ENCODE measurements around the gene DAZAP1. TPM values are rescaled to one million over a fixed set of nuclear protein-coding genes. Genes with fewer than 3 reads are reported as not detected.

DAZAP1 gene
- 100 to 1,000 TPM; 194 to 218 TPM for total RNA-seq

DNA sequence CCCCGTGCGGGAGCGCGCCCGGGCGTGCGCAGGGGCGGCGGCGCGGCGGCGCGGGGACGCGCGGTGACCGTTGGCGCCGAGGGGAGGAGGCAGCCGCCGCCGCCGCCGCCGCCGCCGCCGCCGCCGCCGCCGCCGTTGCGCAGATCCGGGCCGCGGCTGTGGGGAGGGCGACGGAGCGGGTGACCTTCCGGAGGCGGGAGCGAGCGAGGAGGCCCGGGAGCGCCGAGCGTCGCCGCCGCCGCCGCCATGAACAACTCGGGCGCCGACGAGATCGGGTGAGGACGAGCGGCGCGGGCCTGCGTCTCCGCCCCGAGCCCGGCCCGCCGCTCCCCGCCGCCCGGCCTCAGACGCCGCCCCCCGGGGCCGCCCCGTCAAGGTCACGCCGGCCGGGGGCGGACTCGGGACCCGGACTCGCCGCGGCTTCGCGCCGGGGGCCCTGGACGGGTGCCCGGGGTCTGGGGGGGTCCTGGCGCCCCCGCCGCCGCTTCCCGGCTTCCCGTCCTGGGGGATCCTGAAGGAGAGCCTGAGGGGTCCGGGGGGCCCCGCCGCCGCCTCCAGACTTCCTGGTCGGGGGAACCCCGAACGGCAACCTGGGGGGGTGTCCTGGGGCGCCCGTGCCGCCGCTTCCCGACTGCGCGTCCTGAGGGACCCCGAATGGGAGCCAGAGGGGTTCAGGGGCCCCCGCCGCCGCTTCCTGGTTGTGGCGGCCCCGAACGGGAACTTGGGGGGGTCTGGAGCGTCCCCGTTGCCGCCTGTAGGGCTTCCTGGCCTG, at the start of gene DAZAP1:
Gene DAZAP1, plus strand, starts transcription at position 59 of the 772 bp plus-strand sequence. Its CDS starts 188 bp downstream, at position 247.
- ChIA-PET POLR2A (interaction anchor here (1.0 to 1.7 kb wide), 2 partner anchors 31 to 139 kb away, joined by 3 to 5 read pairs; partner anchors contain the start of genes CIRBP and RPS15), CTCF (interaction anchor here (1.3 kb wide), 1 partner anchor 163 kb away, joined by 4 read pairs; no protein-coding TSS in a partner anchor)
- DNase-seq, result no peak
- peaks cover 52% of the 10 kb centered on the region for H3K4me1 Mint-ChIP-seq
- H3K9me3 Mint-ChIP-seq, result no peaks in the 10 kb centered on the region
- peak within 1 kb of the TSS; percentile 92 for H3K4me3 Mint-ChIP-seq
- H3K27me3 Mint-ChIP-seq, result peaks cover 5% of the 10 kb centered on the region
- peak within 1 kb of the TSS; percentile 96 for H3K27ac Mint-ChIP-seq
- H3K36me3 Mint-ChIP-seq (ENCODE audit: low read depth), result peaks cover 28% of the 10 kb centered on the region

DNA sequence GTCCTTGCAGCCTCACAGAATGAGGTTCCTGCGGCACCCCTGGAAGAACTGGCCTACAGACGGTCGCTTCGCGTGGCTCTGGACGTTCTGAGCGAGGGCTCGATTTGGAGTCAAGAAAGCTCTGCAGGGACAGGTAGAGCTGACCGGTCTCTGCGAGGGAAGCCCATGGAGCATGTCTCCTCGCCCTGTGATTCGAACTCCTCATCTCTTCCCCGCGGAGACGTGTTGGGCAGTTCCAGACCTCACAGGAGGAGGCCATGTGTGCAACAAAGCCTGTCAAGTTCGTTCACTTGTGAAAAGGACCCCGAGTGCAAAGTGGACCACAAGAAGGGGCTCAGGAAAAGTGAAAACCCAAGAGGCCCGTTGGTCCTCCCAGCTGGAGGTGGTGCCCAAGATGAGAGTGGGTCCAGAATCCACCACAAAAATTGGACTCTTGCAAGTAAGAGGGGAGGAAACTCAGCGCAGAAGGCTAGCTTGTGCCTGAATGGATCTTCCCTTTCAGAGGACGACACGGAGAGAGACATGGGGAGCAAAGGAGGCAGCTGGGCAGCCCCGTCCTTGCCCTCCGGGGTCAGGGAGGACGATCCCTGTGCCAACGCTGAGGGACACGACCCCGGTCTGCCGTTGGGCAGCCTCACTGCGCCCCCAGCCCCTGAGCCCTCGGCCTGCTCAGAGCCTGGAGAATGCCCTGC, 47.1 kb upstream of the DAZAP1 start:
- ChIA-PET POLR2A (no interaction called here), CTCF (interaction anchor here (1.2 kb wide), 1 partner anchor 13 kb away, joined by 3 read pairs; no protein-coding TSS in a partner anchor)
- Mint-ChIP-seq H3K4me3 (no peak overlapping the region), H3K27ac (no peak overlapping the region), H3K4me1 (peaks cover 40% of the 10 kb centered on the region), H3K36me3 (ENCODE audit: low read depth) (peaks cover 26% of the 10 kb centered on the region), H3K27me3 (no peaks in the 10 kb centered on the region), H3K9me3 (no peaks in the 10 kb centered on the region)
- DNase-seq, result no peak

DNA sequence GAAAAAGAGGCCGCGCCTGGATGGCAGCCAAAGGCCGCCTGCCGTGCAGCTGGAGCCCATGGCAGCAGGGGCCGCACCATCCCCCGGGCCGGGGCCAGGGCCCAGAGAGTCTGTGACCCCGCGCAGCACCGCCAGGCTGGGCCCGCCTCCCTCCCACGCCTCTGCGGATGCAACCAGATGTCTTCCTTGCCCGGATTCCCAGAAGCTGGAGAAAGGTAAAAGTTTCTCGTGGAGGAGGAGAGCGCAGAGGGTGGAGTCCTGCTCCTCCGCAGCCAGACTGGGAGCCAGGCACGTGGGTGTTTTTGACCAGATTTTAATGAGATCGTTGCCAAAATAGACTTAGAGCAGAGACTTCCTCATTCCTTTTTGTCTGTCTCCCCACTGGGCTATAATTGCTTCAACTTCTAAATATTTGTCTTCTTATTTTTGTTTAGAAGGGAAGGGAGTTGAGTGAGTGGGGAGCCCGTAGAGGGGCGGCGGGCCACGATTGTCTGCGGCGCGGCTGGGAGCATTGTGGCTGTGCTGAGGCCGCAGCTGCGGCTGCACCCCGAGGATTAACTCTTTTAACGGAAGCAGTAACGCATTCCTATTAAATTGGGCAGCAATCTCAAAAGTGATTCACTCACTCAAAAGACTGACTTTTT, 46.4 kb upstream of the DAZAP1 start:
- H3K4me3 Mint-ChIP-seq, result no peak overlapping the region
- DNase-seq, result no peak
- H3K9me3 Mint-ChIP-seq, result no peaks in the 10 kb centered on the region
- POLR2A ChIA-PET, result interaction anchor here (1.1 kb wide), 1 partner anchor 33 kb away, joined by 4 read pairs; no protein-coding TSS in a partner anchor
- H3K27ac Mint-ChIP-seq, result no peak overlapping the region
- CTCF ChIA-PET, result no interaction called here
- peaks cover 21% of the 10 kb centered on the region for H3K36me3 Mint-ChIP-seq (ENCODE audit: low read depth)
- peaks cover 35% of the 10 kb centered on the region for H3K4me1 Mint-ChIP-seq
- no peaks in the 10 kb centered on the region for H3K27me3 Mint-ChIP-seq

DNA sequence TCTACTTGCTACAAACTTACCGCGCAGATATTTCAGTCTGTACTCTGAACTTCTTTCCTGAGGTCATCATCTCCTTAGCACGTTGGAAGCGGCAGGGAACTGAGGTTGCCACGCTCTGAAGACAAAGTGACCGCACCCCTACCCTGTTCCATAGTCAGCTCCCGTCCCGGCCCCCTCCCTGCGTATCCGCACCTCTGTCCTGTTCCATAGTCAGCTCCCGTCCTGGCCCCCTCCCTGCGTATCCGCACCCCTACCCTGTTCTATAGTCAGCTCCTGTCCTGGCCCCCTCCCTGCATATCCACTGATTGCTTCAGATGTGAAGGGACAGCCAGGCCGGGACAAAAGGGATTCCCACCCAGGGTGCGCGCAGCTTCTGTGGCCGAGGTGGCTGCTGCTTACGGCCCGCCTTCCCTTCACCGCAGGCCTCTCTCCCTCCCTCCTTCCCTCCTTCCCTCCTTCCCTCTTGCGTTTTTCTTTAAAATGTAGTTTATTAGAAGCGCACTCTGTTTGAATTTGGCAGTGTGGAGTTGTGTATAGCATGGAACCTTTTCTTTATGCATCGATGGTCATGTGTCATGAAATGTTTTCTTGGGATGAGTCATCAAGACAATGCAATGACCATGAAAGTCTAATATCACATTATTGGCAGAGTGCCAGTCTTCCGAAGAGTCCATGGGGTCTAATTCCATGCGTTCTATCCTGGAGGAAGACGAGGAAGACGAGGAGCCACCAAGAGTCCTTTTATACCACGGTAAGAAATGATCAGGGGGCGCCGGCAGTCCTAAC, 45.6 kb upstream of the DAZAP1 start:
- Mint-ChIP-seq H3K4me1 (peaks cover 30% of the 10 kb centered on the region), H3K9me3 (no peaks in the 10 kb centered on the region), H3K27ac (no peak overlapping the region), H3K4me3 (no peak overlapping the region), H3K36me3 (ENCODE audit: low read depth) (peaks cover 21% of the 10 kb centered on the region), H3K27me3 (no peaks in the 10 kb centered on the region)
- no peak for DNase-seq
- CTCF ChIA-PET, result no interaction called here
- POLR2A ChIA-PET, result interaction anchor here (1.1 kb wide), 1 partner anchor 34 kb away, joined by 4 read pairs; no protein-coding TSS in a partner anchor

DNA sequence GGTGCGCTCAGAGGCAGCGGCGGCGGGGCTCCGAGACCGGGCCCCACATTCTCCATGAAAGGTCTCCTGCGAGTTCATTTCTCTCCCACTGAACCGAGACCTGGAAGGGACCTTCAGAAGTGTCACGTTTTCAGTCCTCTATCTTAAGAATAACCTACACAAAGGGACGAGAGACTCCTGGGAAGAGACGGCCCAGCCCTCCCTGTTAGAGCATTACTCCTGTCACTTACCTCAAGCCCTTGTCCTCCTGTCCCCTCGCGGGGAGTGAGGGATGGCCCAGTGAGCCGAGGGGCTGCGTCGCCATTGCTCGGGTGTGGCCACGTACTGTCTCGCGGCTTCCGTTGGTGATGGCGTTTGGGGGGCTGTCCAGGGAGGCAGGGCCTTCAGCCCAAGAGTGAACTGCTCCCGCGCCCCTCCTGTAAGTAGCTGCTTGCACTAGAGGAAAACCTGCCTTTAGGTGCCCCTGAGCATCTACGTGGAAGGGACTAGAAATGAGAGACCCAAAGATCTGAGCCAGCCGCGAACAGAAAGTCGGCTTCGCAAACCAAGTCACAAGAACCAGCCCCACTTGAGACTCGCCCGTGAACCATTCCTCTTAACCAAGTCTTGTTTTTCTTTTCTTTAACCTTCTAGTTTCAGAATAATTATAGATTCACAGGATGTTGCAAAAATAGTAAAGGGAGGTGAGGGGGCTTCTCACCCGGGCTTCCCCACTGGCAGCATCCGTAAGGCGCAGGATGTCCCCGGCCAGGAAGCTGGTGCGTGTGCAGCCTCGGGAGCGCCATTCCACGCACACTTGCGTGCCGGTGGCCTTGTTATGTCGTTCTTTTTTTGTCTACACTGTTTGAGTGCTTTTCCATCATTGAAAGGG, 44.8 kb upstream of the DAZAP1 start:
- no peak overlapping the region for H3K4me3 Mint-ChIP-seq
- DNase-seq, result no peak
- H3K36me3 Mint-ChIP-seq (ENCODE audit: low read depth), result peaks cover 17% of the 10 kb centered on the region
- ChIA-PET CTCF (no interaction called here), POLR2A (interaction anchor here (0.9 kb wide), 1 partner anchor 8 kb away, joined by 3 read pairs; a partner anchor contains a TSS)
- peak overlapping the region; percentile 62 for H3K27ac Mint-ChIP-seq
- no peaks in the 10 kb centered on the region for H3K27me3 Mint-ChIP-seq
- no peaks in the 10 kb centered on the region for H3K9me3 Mint-ChIP-seq
- H3K4me1 Mint-ChIP-seq, result peaks cover 28% of the 10 kb centered on the region

DNA sequence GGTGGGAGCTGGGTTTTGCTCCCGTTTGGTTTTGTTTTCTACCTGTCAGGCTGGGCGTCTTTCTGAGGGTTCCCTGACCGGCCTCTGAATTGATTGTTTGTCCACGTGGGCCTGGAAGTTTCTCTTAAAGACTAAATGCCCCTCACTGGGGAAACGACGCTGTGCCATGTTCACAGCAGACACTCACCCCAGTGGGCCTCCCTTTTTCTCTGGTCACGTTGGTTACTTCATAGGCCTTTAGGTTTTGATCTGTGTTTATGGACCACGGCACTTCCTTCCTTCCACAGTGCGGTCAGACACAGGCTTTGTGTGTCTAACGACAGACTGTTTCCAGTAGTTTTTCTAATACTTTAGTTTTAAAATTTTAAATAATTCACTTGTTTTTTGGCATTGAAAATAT, 43.8 kb upstream of the DAZAP1 start:
- Mint-ChIP-seq H3K4me1 (peaks cover 28% of the 10 kb centered on the region), H3K4me3 (peak overlapping the region; percentile 32), H3K27ac (peak overlapping the region; percentile 62), H3K27me3 (no peaks in the 10 kb centered on the region), H3K9me3 (no peaks in the 10 kb centered on the region), H3K36me3 (ENCODE audit: low read depth) (peaks cover 10% of the 10 kb centered on the region)
- CTCF ChIA-PET, result no interaction called here
- POLR2A ChIA-PET, result interaction anchor here (0.9 kb wide), 1 partner anchor 9 kb away, joined by 3 read pairs; a partner anchor contains a TSS
- DNase-seq, result peak; percentile 42

DNA sequence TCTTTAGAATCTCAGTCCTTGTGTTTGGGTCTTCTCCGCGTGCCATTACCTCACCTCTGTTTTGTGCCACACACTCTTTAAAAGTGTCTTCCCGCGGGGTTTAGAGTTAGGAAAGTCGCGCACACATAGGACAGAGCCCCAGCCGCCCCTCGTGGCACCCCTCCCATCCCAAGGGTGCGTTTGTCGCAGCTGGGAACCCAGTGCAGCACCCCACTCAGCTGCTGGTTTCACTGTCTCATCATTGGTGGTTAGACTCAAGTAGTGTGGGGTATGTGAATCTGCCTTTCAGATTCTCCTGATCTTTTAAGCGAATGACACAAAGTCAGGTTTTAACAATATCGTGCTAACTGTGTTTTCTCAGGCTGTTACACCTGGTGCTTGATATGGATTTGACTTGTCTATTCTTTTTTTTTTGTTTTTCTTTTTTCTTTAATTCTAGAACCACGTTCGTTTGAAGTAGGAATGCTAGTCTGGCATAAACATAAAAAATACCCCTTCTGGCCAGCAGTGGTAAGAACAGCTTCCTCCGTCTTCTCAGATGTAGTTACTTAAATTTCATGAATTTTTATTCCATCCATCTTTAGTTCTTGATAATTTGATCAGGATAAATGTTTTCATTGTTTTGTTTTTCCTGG, 43.2 kb upstream of the DAZAP1 start:
- Mint-ChIP-seq H3K27me3 (no peaks in the 10 kb centered on the region), H3K27ac (peak overlapping the region; percentile 64), H3K36me3 (ENCODE audit: low read depth) (peaks cover 10% of the 10 kb centered on the region), H3K9me3 (no peaks in the 10 kb centered on the region), H3K4me1 (peaks cover 28% of the 10 kb centered on the region), H3K4me3 (peak overlapping the region; percentile 4)
- POLR2A ChIA-PET, result no interaction called here
- no peak for DNase-seq
- CTCF ChIA-PET, result interaction anchor here (1.2 kb wide), 1 partner anchor 9 kb away, joined by 5 read pairs; a partner anchor contains a TSS

DNA sequence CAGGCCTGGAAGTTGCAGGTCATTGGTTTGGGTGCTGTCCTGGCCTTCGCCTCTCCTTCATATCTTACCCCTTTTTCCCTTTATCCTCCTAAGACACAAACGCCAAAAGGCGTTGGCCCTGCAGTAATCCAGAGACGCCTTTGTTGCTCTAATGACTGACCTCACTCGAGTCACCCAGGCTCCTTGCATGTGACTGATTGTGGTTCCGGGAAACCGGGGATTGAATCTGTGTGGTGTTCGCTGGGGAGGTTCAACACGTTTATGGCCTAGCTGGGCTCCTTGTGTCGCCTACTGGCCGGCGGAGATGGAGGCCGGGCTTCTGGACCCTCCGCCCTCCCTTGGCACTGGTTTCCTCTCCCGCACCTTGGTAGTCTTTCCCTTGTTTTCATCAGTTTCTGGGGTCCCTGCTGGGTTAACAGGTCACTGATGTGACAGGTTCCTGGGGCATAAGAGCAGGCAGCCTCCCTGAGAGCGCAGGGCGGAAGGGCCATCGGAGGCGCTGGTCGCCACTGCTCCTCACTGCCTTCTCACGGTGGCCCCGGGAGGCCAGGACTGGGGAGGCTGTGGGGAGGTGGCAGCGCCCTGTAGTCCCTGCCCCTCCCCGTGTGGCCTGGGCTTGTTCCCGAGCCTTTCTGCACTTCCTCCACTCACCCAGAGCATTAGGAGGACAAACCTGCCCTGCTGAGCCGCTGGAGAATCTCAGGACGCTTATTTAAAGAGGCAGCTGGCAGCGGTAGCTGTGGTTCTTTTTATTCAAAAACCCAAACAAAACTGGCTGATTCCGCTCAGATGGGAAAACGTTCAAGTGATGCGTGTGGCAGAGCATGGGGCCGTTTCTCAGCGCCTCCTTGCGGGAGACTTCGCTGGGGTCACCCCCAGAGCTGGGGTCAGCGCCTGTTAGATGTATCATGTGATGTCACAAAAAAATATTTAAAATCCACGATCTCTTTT, 41.8 kb upstream of the DAZAP1 start:
- no peak overlapping the region for H3K27ac Mint-ChIP-seq
- no peak for DNase-seq
- no peak overlapping the region for H3K4me3 Mint-ChIP-seq
- no peaks in the 10 kb centered on the region for H3K9me3 Mint-ChIP-seq
- ChIA-PET CTCF (interaction anchor here (1.2 kb wide), 1 partner anchor 10 kb away, joined by 5 read pairs; a partner anchor contains a TSS), POLR2A (no interaction called here)
- no peaks in the 10 kb centered on the region for H3K27me3 Mint-ChIP-seq
- peaks cover 28% of the 10 kb centered on the region for H3K4me1 Mint-ChIP-seq
- H3K36me3 Mint-ChIP-seq (ENCODE audit: low read depth), result peaks cover 10% of the 10 kb centered on the region

DNA sequence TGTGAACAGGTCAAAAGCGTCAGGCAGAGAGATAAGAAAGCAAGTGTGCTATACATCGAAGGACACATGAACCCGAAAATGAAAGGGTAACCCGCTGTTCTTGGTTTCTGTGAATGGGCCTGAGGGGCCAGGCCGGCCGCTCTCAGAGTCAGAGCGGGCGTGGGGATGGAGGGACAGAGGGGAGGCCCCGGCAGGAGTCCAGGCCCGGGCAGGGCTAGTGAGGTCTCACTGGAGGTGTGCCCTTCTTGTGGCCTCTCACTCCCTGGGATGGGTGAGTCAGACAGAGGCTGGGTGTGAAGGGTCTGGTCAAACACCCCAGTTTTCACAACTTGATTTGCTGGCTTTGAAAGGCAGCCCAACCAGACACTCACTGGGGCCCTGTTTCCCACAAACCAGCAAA, 41.1 kb upstream of the DAZAP1 start:
- H3K27me3 Mint-ChIP-seq, result no peaks in the 10 kb centered on the region
- no peaks in the 10 kb centered on the region for H3K9me3 Mint-ChIP-seq
- peaks cover 10% of the 10 kb centered on the region for H3K36me3 Mint-ChIP-seq (ENCODE audit: low read depth)
- peaks cover 28% of the 10 kb centered on the region for H3K4me1 Mint-ChIP-seq
- POLR2A ChIA-PET, result no interaction called here
- no peak overlapping the region for H3K27ac Mint-ChIP-seq
- H3K4me3 Mint-ChIP-seq, result no peak overlapping the region
- CTCF ChIA-PET, result no interaction called here
- DNase-seq, result no peak

DNA sequence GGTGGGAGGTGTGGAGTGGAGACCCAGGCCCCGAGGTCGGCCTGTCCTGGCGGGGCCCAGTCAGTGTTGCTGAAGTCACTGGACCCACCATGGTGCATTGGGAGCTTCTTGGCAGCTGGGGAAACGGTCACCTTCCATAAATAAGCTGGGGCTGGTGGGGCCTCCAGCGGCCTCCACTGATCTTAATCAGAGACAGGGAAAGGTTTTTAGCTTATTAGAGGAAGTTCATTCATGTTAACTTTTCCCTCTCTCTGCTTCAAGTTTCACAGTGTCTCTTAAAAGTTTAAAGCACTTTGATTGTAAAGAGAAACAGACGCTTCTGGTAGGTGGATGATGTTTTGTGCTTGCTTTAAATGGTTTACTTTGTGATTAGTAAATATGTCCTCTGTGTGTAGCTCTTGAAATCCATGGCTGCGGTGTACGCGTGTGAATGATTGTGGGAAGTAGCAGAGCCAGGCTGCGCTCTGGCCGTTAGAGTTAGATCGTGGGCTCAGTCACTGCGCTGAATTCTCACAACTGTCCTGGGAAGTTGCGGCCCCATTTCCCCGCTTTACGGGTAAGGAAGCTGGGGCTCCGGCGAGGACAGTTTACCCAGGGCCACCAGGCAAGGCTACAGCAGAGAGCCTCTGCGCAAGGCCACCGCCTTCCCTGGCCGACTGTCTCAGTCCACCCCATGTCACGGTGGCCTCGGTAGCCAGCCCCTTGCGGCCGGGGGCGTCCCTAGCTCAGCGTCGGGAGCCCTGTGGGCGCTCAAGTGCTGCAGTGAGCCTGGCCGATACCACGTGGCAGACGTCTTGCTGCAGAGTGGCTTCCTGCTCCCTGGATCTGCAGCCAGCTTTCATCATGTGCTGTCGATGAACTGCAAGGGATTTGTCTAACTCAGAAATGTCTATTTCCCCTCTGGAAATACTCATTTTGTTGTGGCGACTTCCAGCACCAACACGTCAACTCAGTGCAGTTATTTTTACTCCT, 40.2 kb upstream of the DAZAP1 start:
- no peaks in the 10 kb centered on the region for H3K27me3 Mint-ChIP-seq
- no peak overlapping the region for H3K27ac Mint-ChIP-seq
- POLR2A ChIA-PET, result no interaction called here
- no peak for DNase-seq
- H3K4me3 Mint-ChIP-seq, result no peak overlapping the region
- peaks cover 25% of the 10 kb centered on the region for H3K4me1 Mint-ChIP-seq
- H3K36me3 Mint-ChIP-seq (ENCODE audit: low read depth), result peaks cover 10% of the 10 kb centered on the region
- no peaks in the 10 kb centered on the region for H3K9me3 Mint-ChIP-seq
- CTCF ChIA-PET, result no interaction called here

Measured in activated CD4-positive, alpha-beta memory T cell treated with anti-CD3 and anti-CD28 coated beads, Interleukin-2, amount 10 ng/mL, durations not matched to agents 7 days and 5 days (primary cell).